ENCODE measurements around the gene SCUBE1. TPM values are rescaled to one million over a fixed set of nuclear protein-coding genes. Genes with fewer than 3 reads are reported as not detected.

Gene SCUBE1
- total RNA-seq, 2 experiments from 2014 or later = 0.07 TPM; not detected in 1

GRCh38 chr22:43201486-43202219 is 141.5 kb downstream of the SCUBE1 start:
- Mint-ChIP-seq H3K36me3 (ENCODE audit: low read depth) (no peaks in the 10 kb centered on the region), H3K27me3 (no peaks in the 10 kb centered on the region), H3K27ac (no peak overlapping the region), H3K9me3 (no peaks in the 10 kb centered on the region), H3K4me1 (ENCODE audit: low read depth) (peaks cover 8% of the 10 kb centered on the region), H3K4me3 (no peak overlapping the region)
- CTCF ChIA-PET = no interaction called here
- no peak for ATAC-seq
- intact Hi-C loops (cut with micrococcal nuclease) = no loop called here
- POLR2A ChIA-PET = no interaction called here
- no peak for TF ChIP-seq CTCF (IDR thresholded peaks at IDR 0.05)
- no peak for DNase-seq

DNA sequence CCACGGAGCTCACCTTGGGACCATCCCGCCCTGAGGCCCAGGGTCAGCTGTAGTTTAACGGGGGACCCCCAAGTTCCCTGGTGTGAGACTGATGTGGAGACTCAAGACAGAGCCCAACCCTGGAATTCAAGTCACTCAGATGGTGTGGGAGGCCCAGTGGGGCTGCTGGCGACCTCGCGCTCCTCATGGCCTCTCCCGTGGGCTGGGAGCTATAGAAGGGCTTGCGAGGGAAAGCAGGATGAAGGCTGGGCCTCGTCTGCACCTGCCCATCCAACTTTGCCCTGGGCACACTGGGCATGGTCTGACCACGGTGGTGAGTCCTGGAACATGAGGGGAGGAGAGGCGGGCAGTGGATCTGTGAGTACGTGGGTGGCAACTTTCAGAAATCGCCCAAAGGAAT is 142.6 kb downstream of the SCUBE1 start:
- no peak for TF ChIP-seq CTCF (IDR thresholded peaks at IDR 0.05)
- Mint-ChIP-seq H3K27ac (no peak overlapping the region), H3K36me3 (ENCODE audit: low read depth) (no peaks in the 10 kb centered on the region), H3K4me1 (ENCODE audit: low read depth) (peaks cover 4% of the 10 kb centered on the region), H3K9me3 (no peaks in the 10 kb centered on the region), H3K27me3 (no peaks in the 10 kb centered on the region), H3K4me3 (no peak overlapping the region)
- CTCF ChIA-PET = interaction anchor here (0.8 kb wide), 1 partner anchor 28 kb away, joined by 3 read pairs; no protein-coding TSS in a partner anchor
- intact Hi-C loops (cut with micrococcal nuclease) = no loop called here
- POLR2A ChIA-PET = no interaction called here
- DNase-seq (no peak), ATAC-seq (no peak)

- Mint-ChIP-seq H3K9me3 (no peaks in the 10 kb centered on the region), H3K27ac (no peak overlapping the region), H3K4me1 (ENCODE audit: low read depth) (peaks cover under 1% of the 10 kb centered on the region), H3K4me3 (no peak overlapping the region), H3K36me3 (ENCODE audit: low read depth) (no peaks in the 10 kb centered on the region), H3K27me3 (no peaks in the 10 kb centered on the region)
- no peak for DNase-seq
- no peak for ATAC-seq
- intact Hi-C loops (cut with micrococcal nuclease) = no loop called here
- POLR2A ChIA-PET = interaction anchor here (0.6 kb wide), 1 partner anchor 683 kb away, joined by 3 read pairs; no protein-coding TSS in a partner anchor
- CTCF ChIA-PET = interaction anchor here (0.8 kb wide), 2 partner anchors 17 to 28 kb away, joined by 3 read pairs; no protein-coding TSS in a partner anchor
- TF ChIP-seq CTCF (IDR thresholded peaks at IDR 0.05) = no peak
These were observed 143.1 kb downstream of the SCUBE1 start for GRCh38 chr22:43200031-43200430.

- CTCF ChIA-PET = interaction anchor here (0.8 kb wide), 2 partner anchors 17 to 29 kb away, joined by 3 read pairs; no protein-coding TSS in a partner anchor
- H3K4me3 Mint-ChIP-seq = no peak overlapping the region
- TF ChIP-seq CTCF (IDR thresholded peaks at IDR 0.05) = no peak
- ATAC-seq (no peak), DNase-seq (no peak)
- no peaks in the 10 kb centered on the region for H3K4me1 Mint-ChIP-seq (ENCODE audit: low read depth)
- intact Hi-C loops (cut with micrococcal nuclease) = no loop called here
- H3K36me3 Mint-ChIP-seq (ENCODE audit: low read depth) = no peaks in the 10 kb centered on the region
- POLR2A ChIA-PET = interaction anchor here (0.6 kb wide), 1 partner anchor 683 kb away, joined by 3 read pairs; no protein-coding TSS in a partner anchor
- H3K9me3 Mint-ChIP-seq = no peaks in the 10 kb centered on the region
- H3K27ac Mint-ChIP-seq = no peak overlapping the region
- H3K27me3 Mint-ChIP-seq = no peaks in the 10 kb centered on the region
These were observed 143.6 kb downstream of the SCUBE1 start for GRCh38 chr22:43199541-43199940.

DNA sequence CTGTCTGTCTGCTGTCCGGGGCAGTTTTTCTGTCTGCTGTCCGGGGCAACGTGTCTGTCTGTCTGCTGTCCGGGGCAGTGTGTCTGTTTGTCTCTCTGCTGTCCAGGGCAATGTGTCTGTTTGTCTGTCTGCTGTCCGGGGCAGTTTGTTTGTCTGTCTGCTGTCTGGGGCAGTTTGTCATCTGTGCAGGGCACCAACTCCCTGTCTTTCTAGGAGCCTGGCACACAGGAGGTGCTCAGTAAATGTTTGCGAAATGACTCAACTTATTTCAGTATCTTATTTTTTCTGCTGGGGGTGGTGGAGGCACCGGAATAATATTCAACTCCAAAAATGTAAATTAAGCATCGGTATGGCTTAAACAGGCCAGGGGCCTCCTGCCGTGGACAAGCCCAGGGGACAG is 144.2 kb downstream of the SCUBE1 start:
- H3K9me3 Mint-ChIP-seq = no peaks in the 10 kb centered on the region
- H3K27me3 Mint-ChIP-seq = no peaks in the 10 kb centered on the region
- POLR2A ChIA-PET = interaction anchor here (1.9 kb wide), 1 partner anchor 23 kb away, joined by 5 read pairs; no protein-coding TSS in a partner anchor
- no peaks in the 10 kb centered on the region for H3K36me3 Mint-ChIP-seq (ENCODE audit: low read depth)
- intact Hi-C loops (cut with micrococcal nuclease) = no loop called here
- H3K4me1 Mint-ChIP-seq (ENCODE audit: low read depth) = no peaks in the 10 kb centered on the region
- no peak for TF ChIP-seq CTCF (IDR thresholded peaks at IDR 0.05)
- CTCF ChIA-PET = no interaction called here
- ATAC-seq (no peak), DNase-seq (no peak)
- H3K27ac Mint-ChIP-seq = no peak overlapping the region
- no peak overlapping the region for H3K4me3 Mint-ChIP-seq
